ENCODE measurements around the gene ZNF862. TPM values are rescaled to one million over a fixed set of nuclear protein-coding genes. Genes with fewer than 3 reads are reported as not detected.

Gene ZNF862
- total and polyA plus RNA-seq, 2 of the 8 experiments (the other 6 are each of a cell fraction or from before 2014, with no cell fraction given), result 1.8 to 3.9 TPM

DNA sequence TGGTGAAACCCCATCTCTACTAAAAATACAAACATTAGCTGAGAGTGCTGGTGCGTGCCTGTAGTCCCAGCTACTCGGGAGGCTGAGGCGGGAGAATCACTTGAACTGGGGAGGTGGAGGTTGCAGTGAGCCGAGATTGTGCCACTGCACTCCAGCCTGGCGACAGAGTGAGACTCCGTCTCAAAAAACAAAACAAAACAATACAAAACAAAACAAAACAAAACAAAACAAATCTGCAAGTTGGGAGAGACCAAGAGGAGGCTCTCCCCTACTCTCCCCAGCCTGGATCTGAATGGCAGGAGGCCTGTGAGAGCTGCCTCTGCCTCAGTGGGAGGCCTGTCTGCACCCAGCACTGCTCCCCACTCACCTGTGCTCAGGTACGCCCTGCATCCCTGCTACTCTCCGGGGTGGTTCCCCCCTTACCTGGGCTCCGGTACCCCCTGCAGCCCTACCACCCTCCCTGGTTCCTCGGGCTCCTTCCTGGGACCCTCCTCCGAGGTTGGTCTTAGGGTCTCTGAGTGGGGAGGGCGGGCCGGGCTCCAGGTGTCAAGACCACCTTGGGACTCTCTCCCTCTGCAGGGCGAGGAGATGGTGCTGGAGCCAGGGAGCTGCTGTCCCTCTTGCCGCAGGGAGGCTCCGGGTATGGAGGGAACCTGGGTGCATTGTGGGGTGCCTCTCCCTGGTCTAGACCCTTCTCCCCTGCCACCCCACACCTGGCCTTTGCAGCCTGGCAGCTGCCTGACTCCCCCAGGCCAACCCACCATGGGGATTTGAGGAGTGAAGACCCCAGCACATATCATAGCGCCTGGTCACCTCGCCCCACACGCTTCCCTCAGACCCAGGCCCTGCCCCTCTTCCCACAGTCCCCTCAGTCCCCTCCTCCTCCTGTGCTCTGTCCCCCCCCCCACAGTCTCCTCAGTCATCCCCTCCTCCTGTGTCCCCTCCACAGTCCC is 9.5 kb upstream of the ZNF862 start:
- H4K5ac ChIP-seq (ENCODE audit: insufficient read length, low read depth, low read length), result no peak overlapping the region
- H3K36me3 ChIP-seq (ENCODE audit: control insufficient read depth in 2 of 4, insufficient read depth in 4 of 4, low read length in 3 of 4), result no peaks in the 10 kb centered on the region
- no peak overlapping the region for H2BK20ac ChIP-seq (ENCODE audit: low read length)
- H3K9me3 ChIP-seq (ENCODE audit: insufficient read depth in 2 of 2, low read depth in 1 of 2, low read length in 1 of 2), result peaks cover 5 to 16% of the 10 kb centered on the region in 2 experiments; a peak in 3 of 4 replicates
- no peaks in the 10 kb centered on the region for H3K79me2 ChIP-seq (ENCODE audit: control insufficient read depth in 1 of 2, insufficient read depth in 2 of 2, low read length in 2 of 2)
- H3K27ac ChIP-seq (ENCODE audit: low read depth, low read length), result no peak overlapping the region
- H3K4me2 ChIP-seq (ENCODE audit: insufficient read depth in 1 of 2, low read depth in 2 of 2, low read length in 2 of 2), result no peak overlapping the region
- no peak overlapping the region for H2AFZ ChIP-seq (ENCODE audit: low read length)
- H2AK5ac ChIP-seq (ENCODE audit: low read depth, low read length), result no peak overlapping the region
- H3K23me2 ChIP-seq (ENCODE audit: low read depth, low read length), result no peaks in the 10 kb centered on the region
- H2BK120ac ChIP-seq (replicated peaks; ENCODE audit: low read depth, low read length), result no peak overlapping the region
- H3K14ac ChIP-seq (ENCODE audit: insufficient read length), result no peak overlapping the region
- H3K4ac ChIP-seq (replicated peaks; ENCODE audit: insufficient read length, low read depth, low read length), result no peak overlapping the region
- peak overlapping the region; percentile 71; the same call in 1 of the 2 replicates for H4K8ac ChIP-seq (ENCODE audit: extremely low read depth, insufficient read depth, low read length)
- H4K91ac ChIP-seq (replicated peaks; ENCODE audit: insufficient read length, low read length), result no peak overlapping the region
- H3K23ac ChIP-seq (ENCODE audit: insufficient read length), result no peak overlapping the region
- H2BK12ac ChIP-seq (ENCODE audit: low read depth, low read length), result no peak overlapping the region
- H3K79me1 ChIP-seq (ENCODE audit: low read depth, low read length), result no peaks in the 10 kb centered on the region
- DNase-seq (ENCODE audit: low read depth in 1 of 2, low spot score in 2 of 2), result no peak
- no peaks in the 10 kb centered on the region for H3K27me3 ChIP-seq (replicated peaks in 1 of 4; ENCODE audit: control insufficient read depth in 3 of 4, extremely low read depth in 1 of 4, insufficient read depth in 3 of 4, low read length in 3 of 4)
- CTCF ChIA-PET (ENCODE audit: partially characterized antibody), result interaction anchor here (1.3 to 5.1 kb wide), 6 partner anchors 9 to 38 kb away, joined by 3 to 25 read pairs (median 6); no protein-coding TSS in a partner anchor
- H3K4me1 ChIP-seq (replicated peaks in 1 of 4; ENCODE audit: control insufficient read depth in 3 of 4, insufficient read depth in 4 of 4, low read length in 3 of 4), result peaks cover 0 to 10% (median 6%) of the 10 kb centered on the region in 4 experiments; a peak in 6 of 7 replicates
- no peak overlapping the region for H3K56ac ChIP-seq (replicated peaks; ENCODE audit: insufficient read length, low read depth, low read length)
- no peak overlapping the region for H2BK15ac ChIP-seq (ENCODE audit: low read length)
- H4K20me1 ChIP-seq (replicated peaks in 1 of 2; ENCODE audit: control insufficient read depth in 1 of 2, insufficient read depth in 2 of 2, low read length in 2 of 2), result no peaks in the 10 kb centered on the region
- no peak overlapping the region for H2BK5ac ChIP-seq (ENCODE audit: low read depth, low read length)
- 92% methylated on average over 10 of the region's 19 CpGs; no CpG with 5 or more reads in 1 of the 2 experiments for WGBS, 2 experiments (ENCODE audit: extremely low coverage in 1 of 2, insufficient coverage in 1 of 2, insufficient read length in 1 of 2, insufficient replicate concordance in 2 of 2, low coverage in 1 of 2, low lambda C conversion rate in 2 of 2, missing lambda C conversion rate in 1 of 2)
- POLR2A ChIA-PET (ENCODE audit: partially characterized antibody), result interaction anchor here (1.6 kb wide), 1 partner anchor 8 kb away, joined by 3 read pairs; no protein-coding TSS in a partner anchor
- H3K9ac ChIP-seq (replicated peaks in 1 of 4; ENCODE audit: extremely low read depth in 1 of 4, low read depth in 3 of 4, low read length in 3 of 4), result no peak overlapping the region
- H3K18ac ChIP-seq (ENCODE audit: extremely low read depth, low read length), result no peak overlapping the region
- FAIRE-seq, result no peak
- no peak overlapping the region for H3K4me3 ChIP-seq (ENCODE audit: extremely low read depth in 1 of 4, insufficient read depth in 2 of 4, low read depth in 3 of 4, low read length in 4 of 4)
- TF ChIP-seq NANOG (IDR thresholded peaks at IDR 0.05; ENCODE audit: insufficient read depth, low read depth, low read length, poor library complexity, severe bottlenecking) (no peak), SIN3A (conservative IDR thresholded peaks at IDR 0.05 in 1 of 2, IDR thresholded peaks at IDR 0.05 in 1 of 2; ENCODE audit: low read depth in 1 of 2, low read length in 2 of 2) (no peak), KDM4A (IDR thresholded peaks at IDR 0.05; ENCODE audit: low read depth, low read length, severe bottlenecking) (no peak), TCF12 (IDR thresholded peaks at IDR 0.05; ENCODE audit: low read depth, low read length) (no peak), CHD1 (IDR thresholded peaks at IDR 0.05; ENCODE audit: low read depth, low read length) (no peak)
